DOHH2 (cell line): ENCODE data around the gene CTTNBP2NL.

Experiments used
- H3F3A ChIP-seq: fragments of 200-600 bp; sonication (generic), shearing (Covaris generic); 2 replicates; pipeline ENCODE4 v1.6.0; 2016; ENCODE audit warnings: antibody characterized with exemption, mild to moderate bottlenecking; ENCODE audit not compliant: control insufficient read depth, insufficient read depth
- H3K27ac ChIP-seq: fragments of 200-600 bp; sonication (generic); 2 replicates; pipeline ENCODE4 v1.5.1; 2014; ENCODE audit warnings: low read depth, mild to moderate bottlenecking, low read length, moderate library complexity
- H3K27me3 ChIP-seq: fragments of 200-600 bp; sonication (generic); 2 replicates; pipeline ENCODE4 v1.6.1; 2014; ENCODE audit warnings: mild to moderate bottlenecking, low read length, mixed read lengths; ENCODE audit not compliant: control insufficient read depth
- H3K36me3 ChIP-seq: fragments of 200-600 bp; sonication (generic); 2 replicates; pipeline ENCODE4 v1.6.1; 2014; ENCODE audit warnings: mild to moderate bottlenecking, low read length, moderate library complexity, mixed read lengths; ENCODE audit not compliant: control insufficient read depth
- H3K4me1 ChIP-seq: fragments of 200-600 bp; sonication (generic); 2 replicates; pipeline ENCODE4 v1.6.1; 2014; ENCODE audit warnings: mild to moderate bottlenecking, low read length, mixed read lengths; ENCODE audit not compliant: control insufficient read depth
- H3K4me2 ChIP-seq: fragments of 200-600 bp; sonication (generic); 2 replicates; pipeline ENCODE4 v1.6.0; 2014; ENCODE audit warnings: mild to moderate bottlenecking, low read length, moderate library complexity
- H3K4me3 ChIP-seq: fragments of 200-600 bp; sonication (generic); 2 replicates; pipeline ENCODE4 v1.5.1; 2014; ENCODE audit warnings: mild to moderate bottlenecking, low read length, mixed read lengths
- H3K79me2 ChIP-seq: fragments of 200-600 bp; sonication (generic); 2 replicates; pipeline ENCODE4 v1.6.1; 2014; ENCODE audit warnings: mild to moderate bottlenecking, low read length, mixed read lengths; ENCODE audit not compliant: control insufficient read depth
- H3K9me2 ChIP-seq: fragments of 200-600 bp; sonication (generic); replicated peaks from 2 replicates; pipeline ENCODE4 v1.6.1; 2014; ENCODE audit warnings: mild to moderate bottlenecking, low read length, mixed read lengths; ENCODE audit not compliant: control insufficient read depth
- H3K9me3 ChIP-seq: fragments of 200-600 bp; sonication (generic); 2 replicates; pipeline ENCODE4 v1.6.1; 2014; ENCODE audit warnings: antibody characterized with exemption, low read length, mixed read lengths; ENCODE audit not compliant: control insufficient read depth, insufficient read depth
- H4K20me1 ChIP-seq: fragments of 200-600 bp; sonication (generic); 2 replicates; pipeline ENCODE4 v1.6.0; 2014; ENCODE audit warnings: low read depth, mild to moderate bottlenecking, antibody characterized with exemption, low read length, moderate library complexity; ENCODE audit not compliant: control insufficient read depth, insufficient read depth
- EZH2phosphoT487 ChIP-seq: fragments of 200-600 bp; sonication (generic); IDR thresholded peaks from 2 replicates; pipeline ENCODE4 v1.6.1; 2017; ENCODE audit warnings: borderline replicate concordance, mild to moderate bottlenecking, antibody characterized with exemption, low read length, moderate library complexity, mixed read lengths

CTTNBP2NL gene

DNA sequence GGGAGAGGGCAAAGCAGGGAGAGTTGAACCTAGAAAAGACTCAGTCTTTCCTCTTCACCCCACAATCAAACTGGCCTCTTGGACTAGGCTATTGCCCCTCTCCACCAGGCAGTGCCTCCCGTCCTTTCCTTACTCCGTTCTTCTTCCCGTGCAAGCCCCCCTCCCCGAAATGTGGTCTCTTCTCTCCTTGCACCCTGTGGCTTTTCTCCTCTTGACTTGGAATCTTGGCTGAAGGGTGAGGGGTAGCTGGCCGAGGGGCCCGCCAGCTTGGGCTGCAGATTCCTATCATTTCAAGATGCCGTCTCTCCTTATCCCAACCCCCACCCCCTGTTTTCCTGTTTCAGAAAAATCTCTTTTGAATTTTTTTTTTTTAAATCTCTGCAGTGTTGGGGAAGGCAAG is 114.3 kb downstream of the CTTNBP2NL start:
- peaks cover 37% of the 10 kb centered on the region for H3K4me1 ChIP-seq
- H3K9me3 ChIP-seq = no peaks in the 10 kb centered on the region
- peaks cover 19% of the 10 kb centered on the region for H3K27me3 ChIP-seq
- H3K4me3 ChIP-seq = no peak overlapping the region
- no peaks in the 10 kb centered on the region for H3K9me2 ChIP-seq
- H3K4me2 ChIP-seq = no peak overlapping the region
- TF ChIP-seq EZH2phosphoT487 = no peak
- H3K79me2 ChIP-seq = no peaks in the 10 kb centered on the region
- peaks cover 16% of the 10 kb centered on the region for H3F3A ChIP-seq
- no peak overlapping the region for H3K27ac ChIP-seq
- no peaks in the 10 kb centered on the region for H3K36me3 ChIP-seq
- no peaks in the 10 kb centered on the region for H4K20me1 ChIP-seq
